ENCODE results near the gene TLE3. TPM values are rescaled to one million over a fixed set of nuclear protein-coding genes. Genes with fewer than 3 reads are reported as not detected.

Gene TLE3
- total and polyA plus RNA-seq, 2 experiments from 2014 or later = 21.2 to 45.9 TPM

- Histone ChIP-seq H3K4me2 (no peak overlapping the region), H3K9me2 (replicated peaks; ENCODE audit: insufficient read depth) (no peaks in the 10 kb centered on the region), H3K36me3 (replicated peaks; ENCODE audit: insufficient read depth, low read depth) (no peaks in the 10 kb centered on the region), H3K4me3 (no peak overlapping the region), H3K4me1 (ENCODE audit: insufficient read depth) (no peaks in the 10 kb centered on the region), H4K20me1 (ENCODE audit: insufficient read depth, poor library complexity, severe bottlenecking) (no peaks in the 10 kb centered on the region), H3K27me3 (no peaks in the 10 kb centered on the region), H2AFZ (no peak overlapping the region), H3K79me2 (no peaks in the 10 kb centered on the region), H3K9me3 (ENCODE audit: low read depth) (no peaks in the 10 kb centered on the region), H3K27ac (no peak overlapping the region)
- no peak for TF ChIP-seq EZH2 (IDR thresholded peaks at IDR 0.05; ENCODE audit: borderline replicate concordance)
- TF ChIP-seq EZH2phosphoT487 (IDR thresholded peaks at IDR 0.05; ENCODE audit: low read depth, severe bottlenecking, unreplicated experiment) = no peak
- TF ChIP-seq CTCF (IDR thresholded peaks at IDR 0.05; ENCODE audit: poor library complexity) = no peak
- WGBS (ENCODE audit: low lambda C conversion rate, missing lambda C conversion rate) = 92% methylated on average over 10 of the region's 10 CpGs
- DNase-seq (ENCODE audit: low spot score) = no peak
These were observed 64.6 kb downstream of the TLE3 start for GRCh38 chr15:70033109-70033508.

DNA sequence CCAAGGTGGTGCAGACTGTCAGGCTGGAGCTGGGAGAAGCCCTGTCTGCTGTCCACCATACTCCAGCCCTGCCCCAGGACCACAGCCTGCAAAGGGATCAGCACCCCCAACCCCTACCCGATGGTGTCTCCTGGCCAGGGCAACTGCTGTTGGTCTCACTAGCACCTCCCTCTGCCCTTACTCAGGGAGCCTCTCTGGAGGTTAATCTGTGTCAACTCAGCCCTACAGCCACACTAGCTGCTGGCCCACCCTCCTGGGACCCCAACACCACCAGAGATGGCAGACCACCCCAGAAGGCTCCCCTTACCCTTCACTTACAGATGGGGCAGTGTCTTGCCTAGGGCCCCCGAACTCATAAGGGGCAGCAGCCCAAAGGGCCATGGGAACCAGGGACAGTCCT is 65.2 kb downstream of the TLE3 start:
- H3K79me2 ChIP-seq = no peaks in the 10 kb centered on the region
- 96% methylated on average over 2 of the region's 2 CpGs for WGBS (ENCODE audit: low lambda C conversion rate, missing lambda C conversion rate)

GRCh38 chr15:70031713-70032112 is 66.0 kb downstream of the TLE3 start:
- H3K27ac ChIP-seq = no peak overlapping the region

More for the DNA sequence above, 65.2 kb downstream of the TLE3 start:
- Histone ChIP-seq H3K9me2 (replicated peaks; ENCODE audit: insufficient read depth) (no peaks in the 10 kb centered on the region), H3K27me3 (no peaks in the 10 kb centered on the region), H2AFZ (no peak overlapping the region), H3K9me3 (ENCODE audit: low read depth) (no peaks in the 10 kb centered on the region), H3K36me3 (replicated peaks; ENCODE audit: insufficient read depth, low read depth) (no peaks in the 10 kb centered on the region), H3K4me1 (ENCODE audit: insufficient read depth) (no peaks in the 10 kb centered on the region), H3K4me2 (no peak overlapping the region), H3K4me3 (no peak overlapping the region), H3K27ac (no peak overlapping the region), H4K20me1 (ENCODE audit: insufficient read depth, poor library complexity, severe bottlenecking) (no peaks in the 10 kb centered on the region)
- no peak for DNase-seq (ENCODE audit: low spot score)
- TF ChIP-seq CTCF (IDR thresholded peaks at IDR 0.05; ENCODE audit: poor library complexity) (no peak), EZH2 (IDR thresholded peaks at IDR 0.05; ENCODE audit: borderline replicate concordance) (no peak), EZH2phosphoT487 (IDR thresholded peaks at IDR 0.05; ENCODE audit: low read depth, severe bottlenecking, unreplicated experiment) (no peak)

More at GRCh38 chr15:70031713-70032112, 66.0 kb downstream of the TLE3 start:
- no peak for DNase-seq (ENCODE audit: low spot score)
- Histone ChIP-seq H3K9me2 (replicated peaks; ENCODE audit: insufficient read depth) (no peaks in the 10 kb centered on the region), H2AFZ (no peak overlapping the region), H3K9me3 (ENCODE audit: low read depth) (no peaks in the 10 kb centered on the region), H3K4me3 (no peak overlapping the region), H3K4me1 (ENCODE audit: insufficient read depth) (no peaks in the 10 kb centered on the region), H3K27me3 (no peaks in the 10 kb centered on the region), H3K79me2 (no peaks in the 10 kb centered on the region), H3K4me2 (no peak overlapping the region), H4K20me1 (ENCODE audit: insufficient read depth, poor library complexity, severe bottlenecking) (no peaks in the 10 kb centered on the region), H3K36me3 (replicated peaks; ENCODE audit: insufficient read depth, low read depth) (no peaks in the 10 kb centered on the region)
- no peak for TF ChIP-seq CTCF (IDR thresholded peaks at IDR 0.05; ENCODE audit: poor library complexity)
- TF ChIP-seq EZH2phosphoT487 (IDR thresholded peaks at IDR 0.05; ENCODE audit: low read depth, severe bottlenecking, unreplicated experiment) = no peak
- TF ChIP-seq EZH2 (IDR thresholded peaks at IDR 0.05; ENCODE audit: borderline replicate concordance) = no peak
- 87% methylated on average over 2 of the region's 2 CpGs for whole genome bisulfite sequencing (ENCODE audit: low lambda C conversion rate, missing lambda C conversion rate)

Data from hepatocyte (in vitro differentiated cells).